ENCODE data around the gene PTPRN2.

PTPRN2 gene

GRCh38 chr7:157751951-157752673 is 835.5 kb downstream of the PTPRN2 start:
- TF ChIP-seq GATA3 (IDR thresholded peaks at IDR 0.05; ENCODE audit: low read depth, low read length): no peak
- TF ChIP-seq GATA2 (IDR thresholded peaks at IDR 0.05; ENCODE audit: low read depth, low read length): no peak

DNA sequence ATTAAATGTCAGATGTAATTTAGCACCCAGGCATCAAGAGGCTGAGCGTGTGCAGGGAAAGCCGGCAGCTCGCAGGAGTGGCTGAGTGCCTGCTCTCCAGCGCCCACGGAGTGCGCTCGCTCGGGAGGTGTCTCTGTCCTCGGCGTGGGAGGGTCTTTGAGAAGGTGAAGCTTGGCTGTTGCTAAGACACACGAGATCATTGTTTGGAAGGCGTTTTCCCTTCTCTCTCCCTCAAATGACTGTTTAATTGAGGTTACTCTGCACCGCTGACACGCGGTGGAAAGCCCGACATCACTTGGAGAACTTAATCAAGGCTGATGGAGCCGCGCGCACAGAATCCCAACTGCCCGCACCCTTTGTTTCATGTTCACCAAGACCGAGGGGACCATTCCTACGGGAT is 836.2 kb downstream of the PTPRN2 start:
- TF ChIP-seq GATA3 (IDR thresholded peaks at IDR 0.05; ENCODE audit: low read depth, low read length) (no peak), GATA2 (IDR thresholded peaks at IDR 0.05; ENCODE audit: low read depth, low read length) (no peak)

DNA sequence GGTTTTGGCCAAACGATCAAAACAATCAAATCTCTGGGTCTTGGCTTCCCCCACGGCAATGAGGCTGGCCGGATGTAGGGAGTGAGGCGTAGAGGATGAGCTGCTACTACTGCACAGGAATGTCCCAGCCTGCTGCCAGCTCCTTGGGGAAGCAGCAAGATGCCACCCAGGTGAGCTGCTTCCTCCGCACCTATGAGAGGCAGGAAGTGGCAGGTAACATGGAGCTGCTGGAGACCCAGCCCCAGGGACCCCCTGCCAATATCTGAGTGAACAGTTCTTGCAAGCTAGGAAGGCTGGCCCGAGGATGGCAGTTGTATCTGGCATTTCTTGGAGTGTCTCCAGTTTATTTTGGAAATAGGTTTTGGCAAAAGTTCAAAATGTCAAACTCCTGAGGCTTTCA is 837.3 kb downstream of the PTPRN2 start:
- TF ChIP-seq GATA2 (IDR thresholded peaks at IDR 0.05; ENCODE audit: low read depth, low read length) (no peak), GATA3 (IDR thresholded peaks at IDR 0.05; ENCODE audit: low read depth, low read length) (no peak)

GRCh38 chr7:157745721-157746709 is 841.6 kb downstream of the PTPRN2 start:
- TF ChIP-seq GATA3 (IDR thresholded peaks at IDR 0.05; ENCODE audit: low read depth, low read length) (no peak), GATA2 (IDR thresholded peaks at IDR 0.05; ENCODE audit: low read depth, low read length) (no peak)

DNA sequence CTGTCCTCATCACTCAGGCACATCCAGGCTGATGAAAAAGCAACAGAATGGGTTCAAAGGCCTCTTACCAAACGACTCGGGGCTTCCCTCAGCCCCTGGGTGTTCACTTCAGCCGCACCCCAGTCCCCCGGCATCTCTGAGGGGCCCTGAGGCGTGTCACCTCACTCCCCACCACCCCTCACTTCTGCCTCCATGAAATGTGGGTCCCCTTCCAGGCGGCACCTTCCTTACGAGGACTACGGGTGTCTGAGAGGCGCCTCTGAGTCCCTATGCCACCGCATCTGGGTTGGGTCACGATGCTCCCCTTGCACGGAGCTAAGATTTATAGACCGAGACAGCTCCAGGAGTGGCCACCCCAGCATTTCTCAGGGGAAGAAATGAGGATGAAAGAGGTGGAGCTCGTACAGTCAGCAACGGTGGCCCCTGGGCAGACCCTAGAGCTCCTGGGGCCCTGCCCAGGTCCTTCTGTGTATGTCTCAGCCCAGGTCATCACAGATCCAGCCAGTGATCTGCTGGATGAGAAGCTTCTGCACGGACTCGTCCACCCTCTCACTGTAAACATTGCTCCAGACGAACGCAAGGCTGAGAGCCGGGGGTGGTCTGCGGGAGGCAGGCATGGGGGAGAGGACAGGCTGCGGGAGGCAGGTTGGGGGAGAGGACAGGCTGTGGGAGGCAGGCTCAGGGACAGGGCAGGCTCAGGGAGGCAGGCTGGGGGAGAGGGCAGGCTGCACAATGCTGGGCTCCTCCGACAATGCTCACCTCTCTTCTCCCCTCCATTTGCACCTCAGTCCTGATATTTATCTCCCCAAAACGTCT is 842.6 kb downstream of the PTPRN2 start:
- no peak for TF ChIP-seq GATA3 (IDR thresholded peaks at IDR 0.05; ENCODE audit: low read depth, low read length)
- no peak for TF ChIP-seq GATA2 (IDR thresholded peaks at IDR 0.05; ENCODE audit: low read depth, low read length)

DNA sequence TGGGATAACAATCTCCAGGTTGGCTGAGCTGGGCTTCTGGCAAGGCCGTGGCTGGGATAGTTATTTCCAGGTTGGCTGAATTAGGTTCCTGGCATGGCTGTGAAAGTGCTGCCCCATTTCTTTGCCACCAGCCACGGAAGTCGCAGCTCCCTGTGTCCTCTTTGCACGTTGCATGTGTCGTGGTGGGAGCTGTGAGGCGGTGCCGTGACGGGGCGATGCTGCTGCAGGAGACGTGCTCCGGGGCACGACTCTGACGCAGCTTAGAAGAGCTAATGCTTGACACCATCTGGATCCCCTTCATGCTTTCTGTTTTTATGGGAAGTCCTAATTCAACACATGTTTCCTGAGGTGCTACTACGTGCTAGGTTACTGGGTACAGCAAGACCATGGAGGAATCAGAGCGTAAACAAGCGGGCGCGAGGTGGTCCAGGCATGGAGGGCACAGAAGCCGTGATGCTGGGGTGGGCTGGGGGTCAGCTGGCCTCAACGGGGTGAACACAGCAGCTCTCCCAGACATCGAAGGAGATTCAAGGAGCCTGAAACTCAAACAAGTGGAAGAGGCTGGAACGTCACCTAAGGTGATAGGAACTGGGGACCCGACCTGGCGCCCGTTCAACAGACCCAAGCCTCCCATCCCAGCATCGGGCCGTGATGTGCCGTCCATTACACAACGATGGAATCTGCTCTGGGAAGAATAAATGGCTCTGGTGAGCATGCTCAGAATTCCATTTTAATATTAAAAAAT is 843.7 kb downstream of the PTPRN2 start:
- TF ChIP-seq GATA3 (IDR thresholded peaks at IDR 0.05; ENCODE audit: low read depth, low read length): no peak
- no peak for TF ChIP-seq GATA2 (IDR thresholded peaks at IDR 0.05; ENCODE audit: low read depth, low read length)

DNA sequence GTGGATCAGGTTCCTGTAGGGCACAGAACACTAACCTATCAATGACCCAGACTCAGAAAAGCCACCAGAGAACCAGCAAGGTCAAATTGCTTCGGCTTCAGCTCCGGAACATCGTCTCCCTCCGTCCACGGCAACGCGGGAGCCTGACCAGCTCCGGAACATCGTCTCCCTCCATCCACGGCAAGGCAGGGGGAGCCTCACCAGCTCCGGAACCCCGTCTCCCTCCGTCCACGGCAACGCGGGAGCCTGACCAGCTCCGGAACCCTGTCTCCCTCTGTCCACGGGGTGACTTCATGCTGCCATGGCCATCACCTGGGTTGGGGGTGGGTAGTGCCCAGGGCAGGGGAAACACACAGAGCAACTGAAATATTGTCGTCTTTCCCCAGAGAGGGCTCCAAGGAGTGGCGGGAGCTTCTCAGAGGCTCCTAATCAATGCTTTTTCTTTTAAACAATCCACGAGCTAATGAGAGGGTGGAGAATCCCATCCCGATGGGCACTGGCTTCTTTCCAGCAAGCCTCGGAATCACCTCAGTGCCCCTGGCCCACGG is 847.3 kb downstream of the PTPRN2 start:
- no peak for TF ChIP-seq GATA2 (IDR thresholded peaks at IDR 0.05; ENCODE audit: low read depth, low read length)
- TF ChIP-seq GATA3 (IDR thresholded peaks at IDR 0.05; ENCODE audit: low read depth, low read length): no peak

DNA sequence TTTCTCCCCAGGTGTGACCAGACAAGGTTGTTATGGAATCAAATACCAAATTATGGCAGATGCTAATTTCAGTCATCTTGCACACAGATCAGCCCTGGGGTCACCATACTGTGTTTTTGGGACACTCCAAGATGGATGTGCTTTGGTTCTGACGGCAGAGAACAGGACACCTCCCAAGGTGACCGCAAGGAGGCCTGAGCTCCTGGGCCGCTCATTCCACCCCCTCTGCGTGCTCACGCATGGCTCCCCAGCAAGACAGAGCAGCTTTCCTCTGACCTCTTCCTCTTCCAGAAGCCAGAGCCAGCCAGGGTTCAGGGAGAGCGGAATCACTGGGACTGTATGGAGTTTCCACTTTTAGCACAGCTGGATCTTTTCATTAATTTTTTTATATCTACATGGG is 848.0 kb downstream of the PTPRN2 start:
- TF ChIP-seq GATA2 (IDR thresholded peaks at IDR 0.05; ENCODE audit: low read depth, low read length): no peak
- TF ChIP-seq GATA3 (IDR thresholded peaks at IDR 0.05; ENCODE audit: low read depth, low read length): no peak

DNA sequence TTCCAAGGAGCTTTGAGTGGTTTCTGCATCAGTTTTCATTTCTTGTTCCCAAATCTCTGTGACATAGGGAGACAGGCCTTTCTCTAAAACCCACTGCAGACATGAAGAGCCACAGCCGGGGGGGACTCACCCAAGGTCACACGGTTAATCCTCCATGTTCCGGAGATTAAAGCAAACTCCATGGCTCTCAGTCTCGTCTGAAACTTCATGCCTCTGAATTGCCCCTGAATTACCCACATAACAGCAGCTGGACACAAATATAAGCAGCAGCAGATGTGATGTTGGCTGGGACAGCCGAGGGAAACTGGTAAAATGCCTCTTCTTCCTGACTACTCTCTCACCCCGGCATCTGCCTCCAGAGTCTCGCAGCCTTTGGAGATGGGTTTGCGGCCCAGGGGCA is 848.6 kb downstream of the PTPRN2 start:
- TF ChIP-seq GATA2 (IDR thresholded peaks at IDR 0.05; ENCODE audit: low read depth, low read length): no peak
- no peak for TF ChIP-seq GATA3 (IDR thresholded peaks at IDR 0.05; ENCODE audit: low read depth, low read length)

GRCh38 chr7:157738066-157738460 is 849.6 kb downstream of the PTPRN2 start:
- TF ChIP-seq GATA3 (IDR thresholded peaks at IDR 0.05; ENCODE audit: low read depth, low read length) (no peak), GATA2 (IDR thresholded peaks at IDR 0.05; ENCODE audit: low read depth, low read length) (no peak)

DNA sequence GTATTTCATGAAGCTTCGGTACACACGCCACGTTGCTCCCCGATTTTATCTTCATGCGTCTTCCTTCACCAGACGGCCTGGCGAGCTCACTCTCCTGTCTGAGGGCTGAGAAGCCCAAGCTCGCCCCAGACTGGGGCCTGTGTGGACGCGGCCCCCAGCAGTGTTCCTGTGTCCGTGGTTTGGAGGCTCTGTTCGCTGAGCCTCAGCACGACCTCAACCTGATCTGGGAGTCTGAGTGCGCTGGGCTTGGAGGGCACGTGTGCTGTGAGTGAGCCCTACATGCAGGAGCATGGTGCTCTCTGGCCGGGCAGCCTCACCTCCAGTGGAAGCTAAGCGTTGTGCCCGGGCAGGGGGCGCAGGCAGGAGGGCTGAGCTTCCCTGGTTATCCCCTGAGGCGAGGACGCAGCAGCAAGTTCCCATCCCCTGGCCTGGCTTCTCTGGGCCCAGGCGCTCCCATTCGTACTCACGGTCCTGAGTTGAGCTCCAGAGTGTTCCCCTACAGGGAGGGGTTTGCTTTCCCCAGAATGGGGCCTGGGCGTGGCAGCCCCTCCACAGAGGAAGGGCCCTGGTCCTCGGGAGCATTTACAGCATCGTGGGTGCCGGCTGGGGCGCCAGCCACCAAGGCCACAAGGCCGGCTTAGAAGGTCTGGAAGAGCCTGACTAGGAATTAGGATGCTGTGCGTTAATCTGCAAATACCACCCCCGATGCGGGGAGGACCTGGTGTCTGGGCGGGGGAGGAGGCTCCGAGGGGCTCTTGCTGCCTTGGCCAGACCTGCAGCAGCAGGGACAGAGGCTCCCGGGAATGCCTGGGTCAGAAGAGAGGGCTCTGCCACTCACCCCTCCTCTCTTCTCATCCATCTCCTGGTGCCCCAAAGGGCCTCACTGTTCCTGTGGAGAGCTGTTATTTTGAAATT is 850.2 kb downstream of the PTPRN2 start:
- TF ChIP-seq GATA2 (IDR thresholded peaks at IDR 0.05; ENCODE audit: low read depth, low read length) (no peak), GATA3 (IDR thresholded peaks at IDR 0.05; ENCODE audit: low read depth, low read length) (no peak)

DNA sequence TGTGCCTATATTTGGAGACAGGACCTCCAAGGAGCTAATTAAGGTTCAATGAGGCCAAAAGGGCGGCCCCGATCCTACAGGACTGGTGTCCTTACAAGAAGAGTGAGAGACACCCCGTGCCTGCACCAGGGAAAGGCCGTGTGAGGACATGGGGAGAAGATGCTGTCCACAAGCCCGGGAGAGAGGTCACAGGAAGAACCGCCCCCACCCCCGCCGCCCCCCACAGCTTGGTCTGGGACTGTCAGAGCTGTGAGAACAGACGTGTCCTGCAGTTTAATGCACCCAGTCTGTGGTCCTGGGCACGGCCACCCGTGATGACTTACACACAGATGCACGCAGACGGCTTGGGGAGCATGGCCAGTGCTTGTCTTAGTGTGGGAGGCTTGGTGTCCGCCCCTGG is 851.3 kb downstream of the PTPRN2 start:
- TF ChIP-seq GATA3 (IDR thresholded peaks at IDR 0.05; ENCODE audit: low read depth, low read length) (no peak), GATA2 (IDR thresholded peaks at IDR 0.05; ENCODE audit: low read depth, low read length) (no peak)

Measured in SH-SY5Y (cell line).